Measurements from ENCODE around the gene AXL.
A peak's percentile ranks its signal among the peaks of the same experiment; 100 is the strongest.
"Not testable (repeated sequence)": the region's sequence is repeated elsewhere in the genome, so short reads cannot be mapped to it uniquely, and the experiment has no call there.

The AXL gene

GRCh38 chr19:41175801-41176777, 42.9 kb upstream of the AXL start:
- Histone ChIP-seq H3K36me3 (replicated peaks in 1 of 2; ENCODE audit: control insufficient read depth in 2 of 2, insufficient read depth in 2 of 2, low read length in 2 of 2) (no peaks in the 10 kb centered on the region), H4K91ac (ENCODE audit: low read depth, low read length, poor library complexity) (no peak overlapping the region), H4K8ac (ENCODE audit: low read depth, low read length) (no peak overlapping the region), H3K9me3 (replicated peaks in 1 of 2; ENCODE audit: control insufficient read depth in 2 of 2, insufficient read depth in 1 of 2, low read depth in 1 of 2, low read length in 2 of 2) (peaks cover 0 to 1% of the 10 kb centered on the region in 2 donors), H3K4me2 (ENCODE audit: insufficient read depth, low read length, poor library complexity, severe bottlenecking) (peak overlapping the region; percentile 35), H2BK15ac (ENCODE audit: low read length) (no peak overlapping the region), H2BK5ac (ENCODE audit: low read length) (no peak overlapping the region), H2BK12ac (ENCODE audit: low read length) (no peak overlapping the region), H3K4me1 (ENCODE audit: control insufficient read depth in 2 of 2, insufficient read depth in 1 of 2, low read depth in 1 of 2, low read length in 2 of 2) (peaks cover 2 to 5% of the 10 kb centered on the region in 2 donors), H3K27ac (replicated peaks; ENCODE audit: low read length) (peak overlapping the region; percentile 54), H2AFZ (ENCODE audit: low read length) (peak overlapping the region; percentile 51), H3K27me3 (ENCODE audit: control insufficient read depth in 3 of 3, insufficient read depth in 3 of 3, low read depth in 1 of 3, low read length in 3 of 3) (no peaks in the 10 kb centered on the region), H3K79me1 (ENCODE audit: low read depth, low read length) (no peaks in the 10 kb centered on the region), H2BK120ac (ENCODE audit: low read depth, low read length) (no peak overlapping the region), H3K23ac (ENCODE audit: low read depth, low read length, poor library complexity) (no peak overlapping the region), H3K18ac (ENCODE audit: low read length) (peak overlapping the region; percentile 25), H3K14ac (ENCODE audit: low read length) (no peak overlapping the region), H3K4ac (ENCODE audit: low read length) (no peak overlapping the region), H3K4me3 (ENCODE audit: low read length in 2 of 2) (no peak overlapping the region), H2AK5ac (ENCODE audit: low read depth, low read length) (no peak overlapping the region), H3K9ac (ENCODE audit: low read depth, low read length, poor library complexity) (peak overlapping the region; percentile 82)
- no peak for DNase-seq (ENCODE audit: low spot score)
- no CpG with 5 or more reads among the region's 14 CpGs for WGBS, 2 donors (ENCODE audit: extremely low coverage in 2 of 2, insufficient read length in 2 of 2, insufficient replicate concordance in 1 of 2)

GRCh38 chr19:41180173-41180572, 38.9 kb upstream of the AXL start:
- not testable (repeated sequence) for H2BK15ac ChIP-seq (ENCODE audit: low read length); H3K4ac ChIP-seq (ENCODE audit: low read length); H3K79me1 ChIP-seq (ENCODE audit: low read depth, low read length); H3K4me2 ChIP-seq (ENCODE audit: insufficient read depth, low read length, poor library complexity, severe bottlenecking); H4K8ac ChIP-seq (ENCODE audit: low read depth, low read length); H3K18ac ChIP-seq (ENCODE audit: low read length); H3K27me3 ChIP-seq (ENCODE audit: control insufficient read depth in 3 of 3, insufficient read depth in 3 of 3, low read depth in 1 of 3, low read length in 3 of 3); H4K91ac ChIP-seq (ENCODE audit: low read depth, low read length, poor library complexity); H3K4me1 ChIP-seq (ENCODE audit: control insufficient read depth in 2 of 2, insufficient read depth in 1 of 2, low read depth in 1 of 2, low read length in 2 of 2); H2AFZ ChIP-seq (ENCODE audit: low read length); H2BK5ac ChIP-seq (ENCODE audit: low read length); H2BK120ac ChIP-seq (ENCODE audit: low read depth, low read length); H3K14ac ChIP-seq (ENCODE audit: low read length); H3K9me3 ChIP-seq (replicated peaks in 1 of 2; ENCODE audit: control insufficient read depth in 2 of 2, insufficient read depth in 1 of 2, low read depth in 1 of 2, low read length in 2 of 2); H2AK5ac ChIP-seq (ENCODE audit: low read depth, low read length); H3K4me3 ChIP-seq (ENCODE audit: low read length in 2 of 2); H3K9ac ChIP-seq (ENCODE audit: low read depth, low read length, poor library complexity); H3K36me3 ChIP-seq (replicated peaks in 1 of 2; ENCODE audit: control insufficient read depth in 2 of 2, insufficient read depth in 2 of 2, low read length in 2 of 2); H2BK12ac ChIP-seq (ENCODE audit: low read length); H3K23ac ChIP-seq (ENCODE audit: low read depth, low read length, poor library complexity); DNase-seq (ENCODE audit: low spot score); H3K27ac ChIP-seq (replicated peaks; ENCODE audit: low read length)
- no CpG with 5 or more reads among the region's 34 CpGs for WGBS, 2 donors (ENCODE audit: extremely low coverage in 2 of 2, insufficient read length in 2 of 2, insufficient replicate concordance in 1 of 2)

DNA sequence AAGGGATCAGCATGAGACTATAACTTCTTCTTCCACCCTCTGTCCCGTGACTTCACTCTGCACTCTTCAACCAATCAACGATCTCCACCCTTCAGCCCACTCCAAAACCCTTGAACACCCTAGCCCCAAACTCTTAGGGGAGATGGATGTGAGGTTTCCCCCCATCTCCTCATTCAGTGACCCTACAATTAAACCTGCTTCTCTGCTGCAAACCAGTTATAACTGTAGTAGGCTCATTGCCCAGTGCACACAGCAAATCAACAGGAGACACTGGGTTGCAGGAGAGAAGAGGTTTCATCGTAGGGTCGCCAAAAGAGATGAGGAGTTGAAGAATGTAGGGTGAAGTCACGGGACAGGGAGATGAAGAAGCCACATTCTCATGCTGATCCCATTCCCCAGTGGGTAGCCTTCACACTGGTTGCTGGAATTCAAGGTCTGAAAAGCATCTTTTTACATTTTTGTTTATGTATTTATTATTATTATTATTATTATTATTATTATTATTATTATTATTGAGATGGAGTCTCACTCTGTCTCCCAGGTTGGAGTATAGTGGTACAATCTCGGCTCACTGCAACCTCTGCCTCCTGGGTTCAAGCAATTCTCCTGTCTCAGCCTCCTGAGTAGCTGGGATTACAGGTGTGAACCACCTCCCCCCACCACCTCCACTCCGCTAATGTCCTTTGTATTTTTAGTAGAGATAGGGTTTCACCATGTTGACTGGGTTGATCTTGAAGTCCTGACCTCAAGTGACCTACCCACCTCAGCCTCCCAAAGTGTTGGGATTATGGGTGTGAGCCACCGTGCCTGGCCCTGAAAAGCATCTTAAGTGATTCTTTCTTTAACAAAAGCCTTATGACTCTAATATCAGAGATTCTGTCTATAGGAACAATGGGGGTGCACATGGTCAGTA, 31.8 kb upstream of the AXL start:
- H2BK120ac ChIP-seq (ENCODE audit: low read depth, low read length): no peak overlapping the region
- H2BK5ac ChIP-seq (ENCODE audit: low read length): no peak overlapping the region
- H3K18ac ChIP-seq (ENCODE audit: low read length): no peak overlapping the region
- H3K9me3 ChIP-seq (replicated peaks in 1 of 2; ENCODE audit: control insufficient read depth in 2 of 2, insufficient read depth in 1 of 2, low read depth in 1 of 2, low read length in 2 of 2): no peaks in the 10 kb centered on the region
- no peak overlapping the region for H3K4me3 ChIP-seq (ENCODE audit: low read length in 2 of 2)
- H3K23ac ChIP-seq (ENCODE audit: low read depth, low read length, poor library complexity): no peak overlapping the region
- H3K9ac ChIP-seq (ENCODE audit: low read depth, low read length, poor library complexity): no peak overlapping the region
- H3K27ac ChIP-seq (replicated peaks; ENCODE audit: low read length): no peak overlapping the region
- no peak overlapping the region for H2AFZ ChIP-seq (ENCODE audit: low read length)
- peaks cover 2% of the 10 kb centered on the region for H3K79me1 ChIP-seq (ENCODE audit: low read depth, low read length)
- H3K14ac ChIP-seq (ENCODE audit: low read length): no peak overlapping the region
- H4K8ac ChIP-seq (ENCODE audit: low read depth, low read length): no peak overlapping the region
- peaks cover 0 to 5% of the 10 kb centered on the region in 2 donors for H3K4me1 ChIP-seq (ENCODE audit: control insufficient read depth in 2 of 2, insufficient read depth in 1 of 2, low read depth in 1 of 2, low read length in 2 of 2)
- no CpG with 5 or more reads among the region's 8 CpGs for WGBS, 2 donors (ENCODE audit: extremely low coverage in 2 of 2, insufficient read length in 2 of 2, insufficient replicate concordance in 1 of 2)
- no peak overlapping the region for H4K91ac ChIP-seq (ENCODE audit: low read depth, low read length, poor library complexity)
- H3K4ac ChIP-seq (ENCODE audit: low read length): no peak overlapping the region
- H2BK12ac ChIP-seq (ENCODE audit: low read length): no peak overlapping the region
- no peaks in the 10 kb centered on the region for H3K36me3 ChIP-seq (replicated peaks in 1 of 2; ENCODE audit: control insufficient read depth in 2 of 2, insufficient read depth in 2 of 2, low read length in 2 of 2)
- no peak overlapping the region for H2AK5ac ChIP-seq (ENCODE audit: low read depth, low read length)
- DNase-seq (ENCODE audit: low spot score): no peak
- H3K27me3 ChIP-seq (ENCODE audit: control insufficient read depth in 3 of 3, insufficient read depth in 3 of 3, low read depth in 1 of 3, low read length in 3 of 3): peaks cover 0 to 32% (median 2%) of the 10 kb centered on the region in 3 experiments
- no peak overlapping the region for H3K4me2 ChIP-seq (ENCODE audit: insufficient read depth, low read length, poor library complexity, severe bottlenecking)
- H2BK15ac ChIP-seq (ENCODE audit: low read length): no peak overlapping the region

GRCh38 chr19:41187884-41188279, 31.1 kb upstream of the AXL start:
- Histone ChIP-seq H2BK5ac (ENCODE audit: low read length) (no peak overlapping the region), H2AK5ac (ENCODE audit: low read depth, low read length) (no peak overlapping the region), H4K8ac (ENCODE audit: low read depth, low read length) (no peak overlapping the region), H3K23ac (ENCODE audit: low read depth, low read length, poor library complexity) (no peak overlapping the region), H3K27me3 (ENCODE audit: control insufficient read depth in 3 of 3, insufficient read depth in 3 of 3, low read depth in 1 of 3, low read length in 3 of 3) (peaks cover 0 to 39% (median 5%) of the 10 kb centered on the region in 3 experiments), H2BK15ac (ENCODE audit: low read length) (no peak overlapping the region), H3K4me2 (ENCODE audit: insufficient read depth, low read length, poor library complexity, severe bottlenecking) (no peak overlapping the region), H3K9ac (ENCODE audit: low read depth, low read length, poor library complexity) (no peak overlapping the region), H3K14ac (ENCODE audit: low read length) (no peak overlapping the region), H2BK120ac (ENCODE audit: low read depth, low read length) (no peak overlapping the region), H3K4me3 (ENCODE audit: low read length in 2 of 2) (no peak overlapping the region), H3K36me3 (replicated peaks in 1 of 2; ENCODE audit: control insufficient read depth in 2 of 2, insufficient read depth in 2 of 2, low read length in 2 of 2) (no peaks in the 10 kb centered on the region), H3K9me3 (replicated peaks in 1 of 2; ENCODE audit: control insufficient read depth in 2 of 2, insufficient read depth in 1 of 2, low read depth in 1 of 2, low read length in 2 of 2) (no peaks in the 10 kb centered on the region), H3K4me1 (ENCODE audit: control insufficient read depth in 2 of 2, insufficient read depth in 1 of 2, low read depth in 1 of 2, low read length in 2 of 2) (peaks cover 0 to 8% of the 10 kb centered on the region in 2 donors), H2BK12ac (ENCODE audit: low read length) (no peak overlapping the region), H3K4ac (ENCODE audit: low read length) (no peak overlapping the region), H4K91ac (ENCODE audit: low read depth, low read length, poor library complexity) (no peak overlapping the region), H3K18ac (ENCODE audit: low read length) (no peak overlapping the region), H2AFZ (ENCODE audit: low read length) (no peak overlapping the region), H3K27ac (replicated peaks; ENCODE audit: low read length) (no peak overlapping the region), H3K79me1 (ENCODE audit: low read depth, low read length) (peaks cover 2% of the 10 kb centered on the region)
- DNase-seq (ENCODE audit: low spot score): no peak
- WGBS, 2 donors (ENCODE audit: extremely low coverage in 2 of 2, insufficient read length in 2 of 2, insufficient replicate concordance in 1 of 2): no CpG with 5 or more reads among the region's 3 CpGs

Measured in neuronal stem cell (in vitro differentiated cells).